Activated T-helper 1 cell treated with Interleukin-2 at 50 U/mL for 16 hours (primary cell): Measurements from ENCODE around the gene CCDC85C.

ENCODE experiments used
- DNase-seq: peaks from one replicate; pipeline ENCODE4 v3.0.0-alpha.2; 2020; ENCODE audit warnings: low read depth

The CCDC85C gene

GRCh38 chr14:99572173-99572999 is 31.6 kb downstream of the CCDC85C start:
- DNase-seq = no peak

DNA sequence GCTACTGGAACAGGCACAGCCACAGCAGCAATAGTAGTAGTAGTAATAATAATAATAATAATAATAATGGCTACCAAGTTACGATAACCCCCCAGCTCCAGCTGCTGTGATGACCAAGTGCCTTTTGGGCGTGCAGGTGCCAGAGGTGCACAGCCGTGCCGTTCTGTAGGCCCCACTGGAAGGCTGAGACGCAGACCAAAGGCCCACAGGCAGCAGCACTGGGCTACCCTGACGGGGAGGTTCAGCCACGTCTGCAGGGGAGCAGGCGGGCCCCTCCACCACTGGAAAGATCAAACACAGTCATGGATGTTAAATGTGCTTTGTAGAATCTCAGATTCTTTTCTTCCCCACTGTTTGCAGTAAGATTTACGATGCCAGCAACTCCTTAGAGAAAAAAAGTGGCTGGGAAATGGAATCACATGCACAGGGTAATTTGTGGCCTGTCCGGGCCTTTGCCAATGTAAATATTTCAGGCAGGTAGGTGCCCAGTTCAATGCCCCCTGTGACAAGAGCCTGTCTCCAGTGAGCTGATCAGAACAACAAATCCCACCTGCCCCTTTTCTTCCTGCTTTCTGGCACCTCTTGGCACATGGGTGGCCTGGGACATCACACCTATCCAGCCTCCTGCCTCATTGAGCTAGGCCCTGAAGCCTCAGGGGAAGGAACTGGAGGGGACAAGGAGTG is 32.6 kb downstream of the CCDC85C start:
- no peak for DNase-seq

DNA sequence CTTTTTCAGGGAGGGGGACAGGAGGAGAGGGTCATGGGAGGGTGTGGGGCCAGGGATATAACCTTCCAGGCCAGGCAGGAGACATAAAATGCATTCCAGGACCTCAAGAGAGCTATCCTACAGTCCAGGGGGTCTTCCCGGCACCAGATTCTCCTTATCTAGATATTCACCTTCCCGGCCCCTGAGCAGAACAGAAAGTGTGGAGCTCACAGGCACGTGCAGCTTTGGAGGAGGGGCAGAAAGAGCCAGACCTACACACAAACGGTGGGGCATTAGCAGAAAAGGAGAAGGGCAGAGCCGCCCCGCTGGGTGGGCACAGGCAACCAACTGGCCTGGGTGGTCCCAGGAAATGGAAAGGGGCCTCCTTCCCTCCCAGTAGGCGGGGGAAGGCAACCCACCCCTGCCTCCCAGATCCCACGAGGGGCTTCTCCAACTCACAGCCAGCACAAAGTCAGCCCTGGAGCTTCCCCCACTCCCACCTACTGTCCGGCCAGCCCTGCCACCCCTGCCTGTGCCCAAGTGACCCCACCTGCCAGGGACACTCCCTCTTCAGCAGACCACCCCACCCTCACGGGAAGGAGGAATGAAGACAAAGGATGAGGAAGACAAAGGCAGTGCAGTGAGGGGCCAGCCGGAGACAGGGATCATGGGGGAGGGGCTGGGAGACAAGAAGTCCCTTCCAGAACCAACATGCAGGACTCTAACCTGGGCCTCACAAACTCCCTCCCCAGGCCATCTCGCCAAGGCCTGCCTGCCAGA is 33.3 kb downstream of the CCDC85C start:
- DNase-seq = no peak

- DNase-seq = no peak
Observed at GRCh38 chr14:99569725-99570543, 34.1 kb downstream of the CCDC85C start.

DNA sequence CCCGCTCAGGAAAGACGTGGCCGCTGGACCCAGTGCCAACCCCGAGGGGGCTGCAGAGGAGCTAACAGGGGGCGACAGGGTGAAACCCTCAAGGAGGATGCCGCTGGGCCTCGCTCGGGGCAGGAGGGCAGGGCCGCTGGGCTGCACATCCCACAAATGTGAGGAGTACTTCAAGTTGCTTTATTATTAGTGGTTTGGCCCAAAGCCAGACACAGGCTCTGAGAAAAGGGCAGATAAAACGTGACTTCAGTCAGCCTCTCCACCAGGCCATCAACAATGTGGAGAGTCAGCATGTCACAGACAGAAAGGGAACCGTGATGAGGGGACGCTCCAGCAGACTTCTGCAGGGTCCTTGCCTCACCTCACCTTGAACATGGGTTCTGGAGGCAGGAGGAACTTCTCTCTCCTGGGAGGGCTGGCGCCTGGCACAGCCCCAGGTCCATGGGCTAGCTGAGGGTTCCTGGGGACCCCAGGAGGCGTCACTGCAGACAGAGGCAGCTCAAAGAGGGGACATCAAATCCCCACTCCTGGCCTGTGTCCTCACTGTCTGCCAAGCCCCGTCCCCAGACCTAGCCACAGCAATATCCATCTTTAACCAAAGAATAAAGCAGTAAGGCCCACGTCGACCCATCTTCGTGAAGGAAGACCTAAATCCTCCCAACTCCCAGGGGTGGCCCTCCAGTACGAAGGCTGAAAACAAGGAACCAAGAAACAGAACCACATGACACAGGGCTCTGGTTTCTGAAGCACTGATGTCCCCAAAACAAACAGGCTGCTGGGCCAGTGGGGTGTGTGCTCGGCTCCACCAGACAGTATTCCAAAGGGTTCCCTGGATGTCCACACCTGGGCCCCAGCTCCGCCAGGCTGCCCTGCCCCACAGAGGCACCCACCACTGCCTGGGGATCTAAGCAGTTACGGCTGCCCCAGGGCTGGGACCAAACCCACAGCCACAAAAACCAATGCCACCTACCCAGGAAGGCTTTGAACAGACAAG is 35.1 kb downstream of the CCDC85C start:
- no peak for DNase-seq

DNA sequence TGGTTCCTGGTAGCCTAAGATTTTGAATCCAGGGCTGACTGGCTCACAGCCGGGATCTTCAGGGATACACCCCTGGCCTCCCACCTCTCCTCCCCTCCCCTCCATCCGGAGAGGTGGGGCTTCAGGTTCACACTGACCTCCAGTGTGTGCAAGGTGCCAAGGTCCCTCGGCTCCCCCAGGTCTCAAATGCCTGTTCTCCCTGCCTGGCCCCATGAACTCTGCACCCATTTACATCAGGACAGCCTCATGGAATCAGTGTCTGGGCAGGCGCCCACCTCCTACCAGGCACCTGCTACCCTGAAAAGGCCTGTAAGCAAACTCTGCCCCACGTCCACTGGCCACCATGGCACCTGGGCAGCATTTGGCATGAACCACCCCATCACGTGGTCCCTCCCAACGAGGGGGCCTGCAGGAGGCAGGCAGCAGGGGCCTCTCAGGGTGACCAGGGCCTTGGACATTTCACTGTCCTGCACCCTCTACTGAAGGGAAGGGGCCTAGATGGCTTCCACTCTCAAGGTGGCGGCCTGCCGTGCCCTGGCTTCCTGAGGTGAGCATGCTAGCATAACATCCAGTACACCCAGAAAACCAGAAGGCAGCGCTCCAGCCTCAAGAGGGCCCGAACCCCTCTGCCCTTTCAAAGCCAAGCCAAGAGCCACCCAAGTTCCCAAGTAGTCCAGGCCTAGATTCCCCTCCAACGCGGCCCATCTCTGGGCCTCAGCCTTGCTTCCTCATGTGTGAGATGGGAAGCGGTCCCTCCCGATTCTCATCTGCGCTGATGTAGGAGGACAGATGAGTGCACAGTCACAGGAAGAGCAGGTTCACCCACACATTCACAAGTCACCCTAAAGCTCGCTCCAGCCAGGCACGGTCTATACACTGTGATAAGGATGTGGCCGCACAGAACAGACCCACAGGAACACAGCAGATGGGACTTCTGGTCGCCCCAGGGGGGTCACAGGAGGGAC is 37.3 kb downstream of the CCDC85C start:
- no peak for DNase-seq

DNA sequence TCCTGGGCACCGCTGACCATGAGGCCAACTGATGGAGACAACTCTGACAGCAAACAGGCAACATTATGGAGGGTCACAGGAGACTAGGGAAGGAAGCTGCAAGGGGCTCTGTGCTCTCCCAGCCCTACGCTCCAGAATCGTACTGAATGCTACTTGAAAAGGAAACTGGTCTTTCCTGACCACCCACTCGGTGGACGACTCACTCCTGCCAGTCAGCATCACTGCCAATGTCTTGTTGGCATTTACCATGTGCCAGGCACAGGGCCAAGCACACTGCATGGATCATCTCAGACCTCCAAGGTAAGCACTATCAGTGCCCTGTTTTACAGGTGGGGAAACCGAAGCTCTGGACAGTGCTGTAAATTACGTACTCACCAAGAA is 38.0 kb downstream of the CCDC85C start:
- DNase-seq = no peak

DNA sequence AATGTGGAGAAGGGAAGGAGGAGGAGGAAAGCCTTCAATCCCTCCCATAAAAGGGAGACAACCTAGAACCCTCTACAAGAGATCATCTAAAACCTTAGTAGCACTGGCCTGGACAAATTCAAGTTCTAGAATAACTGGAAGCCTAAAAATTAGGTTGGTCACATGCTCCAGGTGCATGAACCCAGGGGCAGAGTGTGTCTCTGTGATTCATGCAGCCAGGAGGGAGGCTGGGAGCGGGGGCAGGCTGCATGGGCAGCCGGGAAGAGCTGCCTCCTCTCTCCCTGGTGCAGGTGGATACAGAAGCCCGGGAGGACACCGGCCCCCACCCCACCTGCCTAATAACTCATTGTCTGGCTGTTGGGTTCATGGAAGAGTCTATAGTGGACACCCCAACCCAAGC is 38.6 kb downstream of the CCDC85C start:
- no peak for DNase-seq

DNA sequence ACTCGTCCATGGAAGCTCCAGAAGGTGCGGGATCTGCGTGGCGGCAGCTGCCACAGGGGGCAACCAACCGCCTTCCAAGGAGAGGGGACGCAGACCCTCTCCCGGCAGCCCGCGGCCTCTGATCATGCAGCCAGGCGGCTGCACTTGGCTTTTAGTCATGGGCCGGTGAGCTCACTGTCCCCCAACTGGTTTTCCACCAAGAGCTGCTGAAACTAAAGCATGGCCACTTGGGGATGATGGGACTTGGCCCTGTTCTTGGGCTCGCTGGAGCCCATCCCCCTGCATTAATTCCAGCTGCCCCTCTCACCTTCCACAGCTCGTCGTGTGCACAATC is 39.1 kb downstream of the CCDC85C start:
- DNase-seq = no peak

DNA sequence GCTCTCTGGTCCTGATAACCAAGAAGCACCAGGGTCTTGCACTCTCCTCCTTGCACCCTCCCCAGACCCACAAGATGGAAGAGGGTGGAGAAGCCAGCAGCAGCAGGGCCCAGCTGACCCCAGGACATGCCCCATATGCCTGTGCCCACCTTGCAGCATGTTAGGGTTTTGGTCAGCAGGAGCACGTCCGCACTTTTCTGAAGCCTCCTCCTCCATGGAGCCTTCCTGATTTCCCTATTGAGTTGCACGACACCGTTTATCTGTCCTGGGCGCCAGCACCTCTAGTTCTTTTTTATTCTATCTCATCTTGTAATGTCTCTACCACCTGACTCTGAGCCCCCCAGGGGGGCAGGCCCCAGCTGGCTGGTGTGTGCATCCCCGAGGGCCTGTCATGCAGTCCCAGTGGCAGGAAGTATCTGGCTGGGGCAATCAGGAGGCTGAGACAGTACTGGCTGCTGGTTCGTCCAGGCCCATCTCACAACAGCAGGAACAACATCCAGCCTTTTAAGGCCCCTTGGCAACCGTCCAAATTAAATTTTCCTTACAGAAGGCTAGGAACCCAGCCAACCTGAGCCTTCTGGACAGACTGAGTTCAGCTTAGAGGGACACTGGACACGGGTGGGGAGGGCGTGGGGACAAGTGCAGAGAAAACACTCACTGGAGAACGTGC is 39.6 kb downstream of the CCDC85C start:
- DNase-seq = no peak

GRCh38 chr14:99563749-99564129 is 40.3 kb downstream of the CCDC85C start:
- DNase-seq = no peak

- DNase-seq = no peak
Observed at GRCh38 chr14:99562856-99563748, 40.9 kb downstream of the CCDC85C start.

GRCh38 chr14:99561864-99562263 is 42.1 kb downstream of the CCDC85C start:
- DNase-seq = no peak

DNA sequence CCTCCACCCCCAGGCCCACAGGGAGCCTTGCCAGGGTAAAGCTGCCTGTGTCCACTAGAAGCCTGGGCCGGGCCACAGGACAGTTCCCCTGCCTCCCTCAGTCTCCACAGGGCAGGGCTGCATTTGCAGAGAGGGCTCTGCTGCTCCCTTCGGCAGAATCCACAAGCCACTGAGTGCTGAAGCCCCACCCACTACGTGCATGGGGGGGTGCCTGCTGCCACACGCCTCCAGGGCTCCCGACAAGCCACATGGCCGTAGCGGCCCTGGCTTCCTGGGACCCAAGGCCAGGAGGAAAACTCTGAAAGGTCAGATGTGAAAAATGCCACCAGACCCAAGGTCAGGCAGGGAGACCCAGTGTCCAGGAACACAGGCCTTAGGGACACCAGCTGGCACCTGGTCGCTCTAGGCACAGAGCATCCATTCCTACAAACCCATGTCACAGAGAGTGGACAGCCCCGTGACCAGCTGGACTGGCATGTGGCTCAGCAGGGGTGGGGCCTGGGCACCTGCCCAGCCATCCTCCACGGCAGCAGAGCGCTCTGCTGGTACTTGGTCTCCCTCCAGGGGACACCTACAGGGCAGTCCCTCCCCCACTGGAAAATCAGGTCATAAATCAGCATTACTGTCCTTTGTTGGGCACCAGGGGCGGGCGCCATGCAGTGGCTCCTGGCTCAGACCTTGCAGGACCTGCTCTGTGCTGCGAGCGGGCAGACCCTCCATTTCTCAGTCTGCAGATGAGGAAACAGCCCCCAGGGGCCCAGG is 42.9 kb downstream of the CCDC85C start:
- no peak for DNase-seq

DNA sequence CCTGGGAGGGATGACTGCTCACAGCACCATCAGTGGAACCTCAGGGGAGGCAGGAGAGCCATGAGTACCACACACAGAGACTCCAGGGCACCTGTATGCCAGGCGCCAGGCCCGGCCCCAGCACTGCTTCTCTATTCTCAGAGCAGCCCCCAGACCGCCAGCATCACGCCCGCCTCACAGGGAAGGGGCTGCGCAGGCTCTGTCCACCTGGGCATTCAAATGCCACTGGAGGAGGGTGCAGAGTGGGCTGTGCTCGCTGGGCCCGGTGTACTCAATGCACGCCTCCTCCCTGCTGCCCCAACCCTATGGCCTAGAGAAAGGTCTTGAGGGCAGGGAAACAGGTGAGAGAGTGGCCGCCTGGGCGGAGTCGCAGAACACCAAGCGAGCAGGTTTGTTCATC is 43.6 kb downstream of the CCDC85C start:
- DNase-seq = no peak

- DNase-seq = no peak
Observed at GRCh38 chr14:99559286-99559990, 44.6 kb downstream of the CCDC85C start.
